ENCODE measurements around the gene ZBTB20. TPM values are rescaled to one million over a fixed set of nuclear protein-coding genes. Genes with fewer than 3 reads are reported as not detected.

ZBTB20 gene
- total RNA-seq, 3 donors from 2014 or later (not counting 1 experiment from before 2014, with no cell fraction given) = 52.7 to 58.3 (median 55.9) TPM

GRCh38 chr3:114456742-114457141 lies 690.3 kb downstream of the ZBTB20 start:
- peaks cover 0 to 5% of the 10 kb centered on the region in 2 donors for H3K4me1 Mint-ChIP-seq
- no peaks in the 10 kb centered on the region for H3K9me3 Mint-ChIP-seq
- peaks cover 3% of the 10 kb centered on the region for H3K27me3 ChIP-seq (ENCODE audit: control insufficient read depth, insufficient read depth, low read length)
- no peaks in the 10 kb centered on the region for H3K36me3 ChIP-seq (ENCODE audit: control insufficient read depth, insufficient read depth, low read length)
- no peak overlapping the region for H3K4me3 ChIP-seq (ENCODE audit: low read length)
- no peak overlapping the region for H3K4me3 Mint-ChIP-seq
- intact Hi-C loops (cut with micrococcal nuclease) = no loop called here
- peak overlapping the region; percentile 13 for H3K27ac ChIP-seq (ENCODE audit: low read length)
- H3K9me3 ChIP-seq (ENCODE audit: control insufficient read depth, insufficient read depth, low read length) = no peaks in the 10 kb centered on the region
- H3K27ac Mint-ChIP-seq = no peak overlapping the region
- peaks cover 11% of the 10 kb centered on the region for H3K4me1 ChIP-seq (ENCODE audit: control insufficient read depth, insufficient read depth, low read length)
- DNase-seq (no peak), ATAC-seq (no peak)
- peaks cover 0 to 7% of the 10 kb centered on the region in 2 donors for H3K27me3 Mint-ChIP-seq (ENCODE audit: low read depth in 2 of 2)
- WGBS (ENCODE audit: insufficient coverage) = 76% methylated on average over 2 of the region's 4 CpGs
- H3K36me3 Mint-ChIP-seq = no peaks in the 10 kb centered on the region
- no peak for TF ChIP-seq CTCF (IDR thresholded peaks at IDR 0.05)

GRCh38 chr3:114455432-114455831 lies 691.7 kb downstream of the ZBTB20 start:
- peaks cover 11% of the 10 kb centered on the region for H3K4me1 ChIP-seq (ENCODE audit: control insufficient read depth, insufficient read depth, low read length)
- DNase-seq (no peak), ATAC-seq (no peak)
- H3K9me3 ChIP-seq (ENCODE audit: control insufficient read depth, insufficient read depth, low read length) = no peaks in the 10 kb centered on the region
- H3K9me3 Mint-ChIP-seq = no peaks in the 10 kb centered on the region
- H3K4me3 Mint-ChIP-seq = no peak overlapping the region
- no peak overlapping the region for H3K4me3 ChIP-seq (ENCODE audit: low read length)
- no peak overlapping the region for H3K27ac Mint-ChIP-seq
- no peak overlapping the region for H3K27ac ChIP-seq (ENCODE audit: low read length)
- peaks cover 0 to 11% of the 10 kb centered on the region in 2 donors for H3K4me1 Mint-ChIP-seq
- H3K27me3 ChIP-seq (ENCODE audit: control insufficient read depth, insufficient read depth, low read length) = peaks cover 3% of the 10 kb centered on the region
- no peaks in the 10 kb centered on the region for H3K36me3 Mint-ChIP-seq
- peaks cover 0 to 7% of the 10 kb centered on the region in 2 donors for H3K27me3 Mint-ChIP-seq (ENCODE audit: low read depth in 2 of 2)
- WGBS (ENCODE audit: insufficient coverage) = 71% methylated on average over 7 of the region's 7 CpGs
- TF ChIP-seq CTCF (IDR thresholded peaks at IDR 0.05) = no peak
- intact Hi-C loops (cut with micrococcal nuclease) = no loop called here
- no peaks in the 10 kb centered on the region for H3K36me3 ChIP-seq (ENCODE audit: control insufficient read depth, insufficient read depth, low read length)

- no peak overlapping the region for H3K4me3 Mint-ChIP-seq
- DNase-seq (peak in 1 of 2 donors; percentile 13), ATAC-seq (peak in 2 of 3 donors; percentile 7 to 24)
- no peak for TF ChIP-seq CTCF (IDR thresholded peaks at IDR 0.05)
- H3K36me3 ChIP-seq (ENCODE audit: control insufficient read depth, insufficient read depth, low read length) = no peaks in the 10 kb centered on the region
- peaks cover 3% of the 10 kb centered on the region for H3K27me3 ChIP-seq (ENCODE audit: control insufficient read depth, insufficient read depth, low read length)
- WGBS (ENCODE audit: insufficient coverage) = 14% methylated on average over 12 of the region's 12 CpGs
- H3K27me3 Mint-ChIP-seq (ENCODE audit: low read depth in 2 of 2) = peaks cover 0 to 7% of the 10 kb centered on the region in 2 donors
- peak overlapping the region; percentile 16 for H3K4me3 ChIP-seq (ENCODE audit: low read length)
- H3K27ac ChIP-seq (ENCODE audit: low read length) = peak overlapping the region; percentile 24
- peaks cover 0 to 11% of the 10 kb centered on the region in 2 donors for H3K4me1 Mint-ChIP-seq
- H3K27ac Mint-ChIP-seq = no peak overlapping the region
- no peaks in the 10 kb centered on the region for H3K9me3 Mint-ChIP-seq
- no peaks in the 10 kb centered on the region for H3K9me3 ChIP-seq (ENCODE audit: control insufficient read depth, insufficient read depth, low read length)
- H3K36me3 Mint-ChIP-seq = no peaks in the 10 kb centered on the region
- intact Hi-C loops (cut with micrococcal nuclease) = no loop called here
- peaks cover 11% of the 10 kb centered on the region for H3K4me1 ChIP-seq (ENCODE audit: control insufficient read depth, insufficient read depth, low read length)
Measured at GRCh38 chr3:114454551-114455251, 692.4 kb downstream of the ZBTB20 start.
